Nasal cavity respiratory epithelium epithelial cell of viscerocranial mucosa (primary cell): ENCODE results near the gene PDCD1LG2. TPM values are rescaled to one million over a fixed set of nuclear protein-coding genes. Genes with fewer than 3 reads are reported as not detected.

ENCODE experiments used
- total RNA-seq: library from RNA; depleted of rRNA; stranded (reverse); fragments of >200 nt; gene quantifications from 2 replicates; pipeline ENCODE4 v1.2.3, GENCODE V29; 2014

The PDCD1LG2 gene
- total RNA-seq = 1.4 and 7.8 TPM in 2 replicates

GRCh38 chr9:5510360-5510931, at the start of gene PDCD1LG2:
Gene PDCD1LG2 (plus strand): TSS chr9:5510531. CDS start chr9:5522547, 12,016 bp downstream.

Other genes starting within 250 kb of the PDCD1LG2 start
- gene RLN2, start 205.8 kb upstream of the PDCD1LG2 start, total RNA-seq = 0.14 and 0.34 TPM in 2 replicates
- gene RLN1, start 170.7 kb upstream of the PDCD1LG2 start, total RNA-seq = 0.21 and 0.34 TPM in 2 replicates
- gene PLGRKT, start 72.6 kb upstream of the PDCD1LG2 start, total RNA-seq = 20.7 and 32.1 TPM in 2 replicates
- 20.2 and 56.0 TPM in 2 replicates for gene CD274, start 60.0 kb upstream of the PDCD1LG2 start, total RNA-seq
- 32.8 and 47.5 TPM in 2 replicates for gene RIC1, start 118.6 kb downstream of the PDCD1LG2 start, total RNA-seq